HepG2 (cell line): ENCODE measurements around the gene COL5A1. TPM values are rescaled to one million over a fixed set of nuclear protein-coding genes. Genes with fewer than 3 reads are reported as not detected.
A peak's percentile ranks its signal among the peaks of the same experiment; 100 is the strongest.

Source experiments
- ATAC-seq: fragments of 200-7000 bp; cut with Tn5 transposase; 3 replicates; pipeline ENCODE4 v1.9.1; 2020; ENCODE audit warnings: mild to moderate bottlenecking, moderate library complexity
- BruUV-seq: library from RNA; stranded (reverse); fragments of 400-500 nt; replicated peaks from 2 replicates; lab custom pipeline; 2021; lab: Mats Ljungman, UMichigan
- CTCF ChIA-PET: fragments of 300-600 bp; formaldehyde crosslinking; extraction: SDS; loops from one replicate; lab custom pipeline; 2021; ENCODE audit warnings: low total read pairs, inconsistent platforms, low intra/inter-chr PET ratio; lab: Yijun Ruan, JAX
- POLR2A ChIA-PET: fragments of 350-600 bp; sonication (Branson Sonifier 250); formaldehyde crosslinking; loops from one replicate; lab custom pipeline; 2020; ENCODE audit warnings: antibody characterized with exemption, inconsistent platforms; lab: Yijun Ruan, JAX
- DNase-seq: peaks from one replicate; pipeline ENCODE4 v3.0.0-alpha.2; 2015; ENCODE audit warnings: low spot score
- FAIRE-seq: peaks from 3 replicates; lab custom pipeline; 2011; peaks lifted over from hg19 to GRCh38; lab: Jason Lieb, UNC
- H2AFZ ChIP-seq: one replicate; pipeline ENCODE4 v1.6.1; 2011; ENCODE audit warnings: low read length, inconsistent platforms
- H3K27ac ChIP-seq: fragments of 300-600 bp; 3 replicates; pipeline ENCODE4 v1.8.0; 2011; ENCODE audit warnings: mixed run types, mild to moderate bottlenecking, mixed read lengths, low read length, inconsistent platforms; ENCODE audit not compliant: insufficient read depth; ENCODE audit errors: extremely low read length
- H3K27me3 ChIP-seq, 2 experiments: fragments of 200-600 bp in 1 of 2; 2 replicates in 1 of 2; 3 replicates in 1 of 2; pipeline versions ENCODE4 v1.6.0 to v1.8.0; 2011; ENCODE audit warnings: low read length in 2 of 2, mild to moderate bottlenecking in 2 of 2, moderate library complexity in 2 of 2, inconsistent platforms in 1 of 2; ENCODE audit not compliant: insufficient read depth in 2 of 2, control insufficient read depth in 1 of 2
- H3K36me3 ChIP-seq, 2 experiments: fragments of 200-600 bp in 1 of 2; replicated peaks in 1 of 2; 2 replicates in 1 of 2; 3 replicates in 1 of 2; pipeline versions ENCODE4 v1.5.1 to v1.8.0; 2011; ENCODE audit warnings: low read length in 2 of 2, inconsistent platforms in 1 of 2; ENCODE audit not compliant: insufficient read depth in 2 of 2, control insufficient read depth in 1 of 2
- H3K4me1 ChIP-seq: 2 replicates; pipeline ENCODE4 v1.5.1; 2012; ENCODE audit warnings: low read length, inconsistent platforms; ENCODE audit not compliant: insufficient read depth
- H3K4me2 ChIP-seq: 2 replicates; pipeline ENCODE4 v1.6.0; 2011; ENCODE audit warnings: low read depth, low read length, inconsistent platforms
- H3K4me3 ChIP-seq, 3 experiments: fragments of 200-600 bp in 1 of 3; sonication (generic), shearing (Covaris generic) in 1 of 3; replicated peaks in 1 of 3; 2 replicates each; pipeline ENCODE4 v1.5.1; 2011 to 2016; ENCODE audit warnings: low read length in 3 of 3, inconsistent platforms in 2 of 3, low read depth in 2 of 3, mild to moderate bottlenecking in 2 of 3, control low read depth in 1 of 3, mixed read lengths in 1 of 3; ENCODE audit not compliant: insufficient read depth in 1 of 3
- H3K79me2 ChIP-seq: one replicate; pipeline ENCODE4 v1.6.1; 2011; ENCODE audit warnings: low read length, inconsistent platforms; ENCODE audit not compliant: insufficient read depth
- H3K9ac ChIP-seq: 2 replicates; pipeline ENCODE4 v1.6.0; 2011; ENCODE audit warnings: mild to moderate bottlenecking, low read depth, low read length, inconsistent platforms; ENCODE audit not compliant: insufficient read depth
- H3K9me3 ChIP-seq: 2 replicates; pipeline ENCODE4 v1.5.1; 2012; ENCODE audit warnings: mild to moderate bottlenecking, low read length
- H4K20me1 ChIP-seq: 2 replicates; pipeline ENCODE4 v1.6.0; 2011; ENCODE audit warnings: inconsistent platforms, mild to moderate bottlenecking, low read length, moderate library complexity; ENCODE audit not compliant: insufficient read depth
- CBX1 ChIP-seq: IDR thresholded peaks from one replicate; pipeline ENCODE4 v1.6.1; 2016; ENCODE audit warnings: antibody characterized with exemption, low read depth
- MIXL1 ChIP-seq: IDR thresholded peaks from 2 replicates; pipeline ENCODE4 v1.6.1; 2016
- WGBS: methylation state at CpG from one replicate; pipeline ENCODE4 v1.1.6; 2017; ENCODE audit warnings: low lambda C conversion rate; 5-methylcytosine and 5-hydroxymethylcytosine counted together
- in situ Hi-C: cut with HindIII; loops from 2 replicates; pipeline ENCODE4 v1.10.0; 2017; ENCODE audit warnings: low pct_unique_long_range_greater_than_20kb; ENCODE audit not compliant: extremely low pct_ligation_motif_present
- intact Hi-C: fragments of 100-400 bp; cut with micrococcal nuclease; formaldehyde crosslinking; loops from one replicate; pipeline ENCODE4 v1.10.0; 2022; ENCODE audit not compliant: unreplicated experiment
- polyA plus RNA-seq, 8 experiments: library from polyadenylated mRNA; depleted of rRNA in 3 of 8; stranded (reverse) in 7 of 8; unstranded in 1 of 8; fragments of >200 nt; fragmentation: Illumina TruSeq in 4 of 8; extraction: Trizol in 4 of 8; gene quantifications; 2 replicates each; pipeline versions ENCODE4 v1.2.1 to v1.2.3, GENCODE V29; 2011 to 2016; ENCODE audit warnings: low read depth in 4 of 8, missing spikeins in 1 of 8, mixed read lengths in 1 of 8; ENCODE audit not compliant: insufficient read depth in 1 of 8
- total RNA-seq, 5 experiments: library from RNA; depleted of rRNA; stranded (reverse); fragments of >200 nt; fragmentation: Illumina TruSeq; extraction: Trizol; gene quantifications; 2 replicates each; pipeline ENCODE4 v1.2.3, GENCODE V29; 2016; ENCODE audit warnings: low read depth in 1 of 5
- TF ChIP-seq, protein P1 (sequence below): fragments of 450-650 bp; IDR thresholded peaks from 2 replicates; pipeline ENCODE4 v1.6.1; 2016

Gene COL5A1
- total and polyA plus RNA-seq, 2 of the 13 experiments (the other 11 are each of a cell fraction or from before 2014, with no cell fraction given): not detected

- no peak overlapping the region for H3K27ac ChIP-seq
- intact Hi-C loops: no loop called here
- peaks cover 7 to 43% of the 10 kb centered on the region in 2 experiments; a peak in 4 of 5 replicates for H3K27me3 ChIP-seq
- no peak overlapping the region for H2AFZ ChIP-seq
- 27% methylated on average over 5 of the region's 5 CpGs for WGBS
- H3K4me3 ChIP-seq: no peak overlapping the region
- H3K4me1 ChIP-seq: no peaks in the 10 kb centered on the region
- no peak overlapping the region for H3K9ac ChIP-seq
- DNase-seq: no peak
- TF ChIP-seq CBX1: no peak
- no peak overlapping the region for H3K4me2 ChIP-seq
- no peak for ATAC-seq
- CTCF ChIA-PET: no interaction called here
- 0 out of 2 replicates have a peak, but pooled peaks cover 3% of the 10 kb centered on the region for H4K20me1 ChIP-seq
- POLR2A ChIA-PET: no interaction called here
- no peak for FAIRE-seq
- no TSS peak for BruUV-seq
- no peaks in the 10 kb centered on the region for H3K36me3 ChIP-seq
- H3K79me2 ChIP-seq: no peaks in the 10 kb centered on the region
- H3K9me3 ChIP-seq: peaks cover 13% of the 10 kb centered on the region; the same call in 1 of the 2 replicates
- in situ Hi-C loops: no loop called here
Measured at GRCh38 chr9:134743853-134744252, 102.2 kb downstream of the COL5A1 start.

- no peak for FAIRE-seq
Measured at GRCh38 chr9:134744385-134745295, 103.0 kb downstream of the COL5A1 start.

More at GRCh38 chr9:134744385-134745295, 103.0 kb downstream of the COL5A1 start:
- no peaks in the 10 kb centered on the region for H3K36me3 ChIP-seq
- no peaks in the 10 kb centered on the region for H3K4me1 ChIP-seq
- H3K4me3 ChIP-seq: no peak overlapping the region
- intact Hi-C loops: no loop called here
- H2AFZ ChIP-seq: no peak overlapping the region
- BruUV-seq: no TSS peak
- H3K79me2 ChIP-seq: no peaks in the 10 kb centered on the region
- H3K4me2 ChIP-seq: no peak overlapping the region
- H4K20me1 ChIP-seq: no peaks in the 10 kb centered on the region
- ATAC-seq: no peak
- H3K9me3 ChIP-seq: peaks cover 13% of the 10 kb centered on the region; the same call in 1 of the 2 replicates
- WGBS: 46% methylated on average over 16 of the region's 16 CpGs
- H3K27ac ChIP-seq: no peak overlapping the region
- H3K9ac ChIP-seq: no peak overlapping the region
- H3K27me3 ChIP-seq: peaks cover 7 to 37% of the 10 kb centered on the region in 2 experiments; a peak in 4 of 5 replicates
- DNase-seq: no peak
- ChIA-PET CTCF (no interaction called here), POLR2A (no interaction called here)
- TF ChIP-seq, protein P1, sequence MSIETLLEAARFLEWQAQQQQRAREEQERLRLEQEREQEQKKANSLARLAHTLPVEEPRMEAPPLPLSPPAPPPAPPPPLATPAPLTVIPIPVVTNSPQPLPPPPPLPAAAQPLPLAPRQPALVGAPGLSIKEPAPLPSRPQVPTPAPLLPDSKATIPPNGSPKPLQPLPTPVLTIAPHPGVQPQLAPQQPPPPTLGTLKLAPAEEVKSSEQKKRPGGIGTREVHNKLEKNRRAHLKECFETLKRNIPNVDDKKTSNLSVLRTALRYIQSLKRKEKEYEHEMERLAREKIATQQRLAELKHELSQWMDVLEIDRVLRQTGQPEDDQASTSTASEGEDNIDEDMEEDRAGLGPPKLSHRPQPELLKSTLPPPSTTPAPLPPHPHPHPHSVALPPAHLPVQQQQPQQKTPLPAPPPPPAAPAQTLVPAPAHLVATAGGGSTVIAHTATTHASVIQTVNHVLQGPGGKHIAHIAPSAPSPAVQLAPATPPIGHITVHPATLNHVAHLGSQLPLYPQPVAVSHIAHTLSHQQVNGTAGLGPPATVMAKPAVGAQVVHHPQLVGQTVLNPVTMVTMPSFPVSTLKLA: peak; percentile 84
- TF ChIP-seq MIXL1 (CRISPR knock-in tag): no peak
- TF ChIP-seq, all 625 proteins: peak for 1
- in situ Hi-C loops: no loop called here
